Activated CD8-positive, alpha-beta T cell treated with anti-CD3 and anti-CD28 coated beads for 36 hours (primary cell): ENCODE measurements around the gene ABI3. TPM values are rescaled to one million over a fixed set of nuclear protein-coding genes. Genes with fewer than 3 reads are reported as not detected.

ENCODE experiments used
- ATAC-seq: fragments of 200-7000 bp; cut with Tn5 transposase; one replicate; pipeline ENCODE4 v1.10.0; 2021; ENCODE audit warnings: mild to moderate bottlenecking, moderate library complexity
- CTCF ChIA-PET: fragments of 350-600 bp; sonication (Branson Sonifier 250); formaldehyde crosslinking; loops from one replicate; lab custom pipeline; 2021; ENCODE audit warnings: antibody characterized with exemption; lab: Charles Lee
- POLR2A ChIA-PET: fragments of 350-600 bp; sonication (Branson Sonifier 250); formaldehyde crosslinking; loops from one replicate; lab custom pipeline; 2021; ENCODE audit warnings: antibody characterized with exemption; lab: Charles Lee
- DNase-seq: peaks from one replicate; pipeline ENCODE4 v3.0.0-alpha.2; 2020
- H3K27ac Mint-ChIP-seq: one replicate; pipeline ENCODE4 v1.8.0; 2021; ENCODE audit warnings: mild to moderate bottlenecking, mixed read lengths
- H3K27me3 Mint-ChIP-seq: one replicate; pipeline ENCODE4 v1.8.0; 2021; ENCODE audit warnings: mixed read lengths
- H3K36me3 Mint-ChIP-seq: one replicate; pipeline ENCODE4 v1.8.0; 2021; ENCODE audit warnings: low read depth, mixed read lengths
- H3K4me1 Mint-ChIP-seq: one replicate; pipeline ENCODE4 v1.8.0; 2021; ENCODE audit warnings: low read depth, mixed read lengths
- H3K4me3 Mint-ChIP-seq: one replicate; pipeline ENCODE4 v1.8.0; 2021; ENCODE audit warnings: mild to moderate bottlenecking, moderate library complexity, mixed read lengths
- H3K9me3 Mint-ChIP-seq: one replicate; pipeline ENCODE4 v1.8.0; 2021; ENCODE audit warnings: mixed read lengths
- CTCF ChIP-seq: fragments of 200-600 bp; IDR thresholded peaks from one replicate; pipeline ENCODE4 v1.8.0; 2022; ENCODE audit warnings: antibody characterized with exemption, mild to moderate bottlenecking
- intact Hi-C: fragments of 100-400 bp; cut with micrococcal nuclease; formaldehyde crosslinking; loops from one replicate; pipeline ENCODE4 v1.10.0; 2022
- total RNA-seq, 2 experiments: library from RNA; stranded (reverse); gene quantifications; one replicate each; pipeline ENCODE4 v1.2.3, GENCODE V29; 2021

ABI3 gene
- total RNA-seq, 2 experiments from 2014 or later, result 39.3 to 45.1 TPM

- CTCF ChIA-PET, result no interaction called here
- H3K4me1 Mint-ChIP-seq, result no peaks in the 10 kb centered on the region
- no peak overlapping the region for H3K4me3 Mint-ChIP-seq
- H3K9me3 Mint-ChIP-seq, result no peaks in the 10 kb centered on the region
- POLR2A ChIA-PET, result no interaction called here
- H3K27me3 Mint-ChIP-seq, result peaks cover 3% of the 10 kb centered on the region
- no peak for TF ChIP-seq CTCF
- no peaks in the 10 kb centered on the region for H3K36me3 Mint-ChIP-seq
- H3K27ac Mint-ChIP-seq, result no peak overlapping the region
- DNase-seq, result no peak
- intact Hi-C loops, result no loop called here
- ATAC-seq, result no peak
These were observed 58.8 kb downstream of the ABI3 start for GRCh38 chr17:49269356-49269755.

Other genes starting within 250 kb of the ABI3 start
- not detected for gene GIP, start 242.1 kb upstream of the ABI3 start, total RNA-seq
- gene IGF2BP1, start 213.3 kb upstream of the ABI3 start, total RNA-seq, result under 1 TPM; 0.18 to 0.51 TPM
- not detected for gene B4GALNT2, start 77.9 kb upstream of the ABI3 start, total RNA-seq
- gene GNGT2, start 133 bp upstream of the ABI3 start, total RNA-seq, result 10 to 100 TPM; 21.7 to 23.9 TPM
- not detected for gene PHOSPHO1, start 20.1 kb downstream of the ABI3 start, total RNA-seq
- gene ZNF652, start 151.5 kb downstream of the ABI3 start, total RNA-seq, result 1 to 10 TPM; 6.4 to 6.7 TPM
- 100 to 1,000 TPM; 363 to 381 TPM for gene PHB1, start 204.2 kb downstream of the ABI3 start, total RNA-seq